ENCODE results near the gene VEZF1.

The VEZF1 gene

GRCh38 chr17:57986841-57987580 is 1.0 kb downstream of the VEZF1 start:
- no peak for TF ChIP-seq CTCF (IDR thresholded peaks at IDR 0.05)
- H3K4me3 Mint-ChIP-seq = peak overlapping the region; percentile 95
- DNase-seq = peak; percentile 47
- H3K4me1 Mint-ChIP-seq = peaks cover 83% of the 10 kb centered on the region
- H3K27ac Mint-ChIP-seq = peak overlapping the region; percentile 98
- H3K36me3 Mint-ChIP-seq (ENCODE audit: low read depth) = peaks cover 9% of the 10 kb centered on the region
- H3K27me3 Mint-ChIP-seq (ENCODE audit: low read depth, poor library complexity) = no peaks in the 10 kb centered on the region
- no peaks in the 10 kb centered on the region for H3K9me3 Mint-ChIP-seq

GRCh38 chr17:57985675-57985974 is 2.4 kb downstream of the VEZF1 start:
- Mint-ChIP-seq H3K9me3 (no peaks in the 10 kb centered on the region), H3K27ac (peak overlapping the region; percentile 29), H3K4me3 (peak overlapping the region; percentile 95), H3K36me3 (ENCODE audit: low read depth) (peaks cover 20% of the 10 kb centered on the region), H3K27me3 (ENCODE audit: low read depth, poor library complexity) (no peaks in the 10 kb centered on the region), H3K4me1 (peaks cover 83% of the 10 kb centered on the region)
- no peak for TF ChIP-seq CTCF (IDR thresholded peaks at IDR 0.05)
- DNase-seq = no peak

- Mint-ChIP-seq H3K27me3 (ENCODE audit: low read depth, poor library complexity) (no peaks in the 10 kb centered on the region), H3K9me3 (no peaks in the 10 kb centered on the region), H3K36me3 (ENCODE audit: low read depth) (peaks cover 23% of the 10 kb centered on the region), H3K4me1 (peaks cover 84% of the 10 kb centered on the region), H3K4me3 (peak overlapping the region; percentile 95), H3K27ac (peak overlapping the region; percentile 39)
- DNase-seq = no peak
- no peak for TF ChIP-seq CTCF (IDR thresholded peaks at IDR 0.05)
Observed at GRCh38 chr17:57984936-57985674, 2.9 kb downstream of the VEZF1 start.

GRCh38 chr17:57984261-57984890 is 3.7 kb downstream of the VEZF1 start:
- Mint-ChIP-seq H3K27me3 (ENCODE audit: low read depth, poor library complexity) (no peaks in the 10 kb centered on the region), H3K4me3 (peak overlapping the region; percentile 95), H3K36me3 (ENCODE audit: low read depth) (peaks cover 25% of the 10 kb centered on the region), H3K27ac (no peak overlapping the region), H3K9me3 (no peaks in the 10 kb centered on the region), H3K4me1 (peaks cover 77% of the 10 kb centered on the region)
- TF ChIP-seq CTCF (IDR thresholded peaks at IDR 0.05) = no peak
- DNase-seq = no peak

- Mint-ChIP-seq H3K27me3 (ENCODE audit: low read depth, poor library complexity) (no peaks in the 10 kb centered on the region), H3K27ac (peak overlapping the region; percentile 27), H3K4me1 (peaks cover 74% of the 10 kb centered on the region), H3K9me3 (no peaks in the 10 kb centered on the region), H3K4me3 (peak overlapping the region; percentile 95), H3K36me3 (ENCODE audit: low read depth) (peaks cover 32% of the 10 kb centered on the region)
- DNase-seq = no peak
- TF ChIP-seq CTCF (IDR thresholded peaks at IDR 0.05) = no peak
Observed at GRCh38 chr17:57983446-57983845, 4.6 kb downstream of the VEZF1 start.
